Ishikawa (cell line): ENCODE measurements around the gene U2AF2.

Experiments used
- CEBPB ChIP-seq: IDR thresholded peaks from 2 replicates; pipeline ENCODE4 v1.6.1; 2012
- CREB1 ChIP-seq: IDR thresholded peaks from 2 replicates; pipeline ENCODE4 v1.6.1; 2012; ENCODE audit warnings: low read depth
- EGR1 ChIP-seq: IDR thresholded peaks from 2 replicates; pipeline ENCODE4 v1.6.1; 2012
- EP300 ChIP-seq: IDR thresholded peaks from 2 replicates; pipeline ENCODE4 v1.6.1; 2012; ENCODE audit warnings: borderline replicate concordance
- FOXM1 ChIP-seq: IDR thresholded peaks from 2 replicates; pipeline ENCODE4 v1.6.1; 2012; ENCODE audit warnings: low read depth, borderline replicate concordance
- NFIC ChIP-seq: IDR thresholded peaks from 2 replicates; pipeline ENCODE4 v1.6.1; 2012
- RAD21 ChIP-seq: IDR thresholded peaks from 2 replicates; pipeline ENCODE4 v1.6.1; 2012; ENCODE audit warnings: low read depth
- TAF1 ChIP-seq: IDR thresholded peaks from 2 replicates; pipeline ENCODE4 v1.6.1; 2012; ENCODE audit warnings: low read depth, mild to moderate bottlenecking
- TCF12 ChIP-seq: IDR thresholded peaks from 2 replicates; pipeline ENCODE4 v1.6.1; 2012; ENCODE audit warnings: low read depth
- TEAD4 ChIP-seq: IDR thresholded peaks from 2 replicates; pipeline ENCODE4 v1.6.1; 2012
- YY1 ChIP-seq: IDR thresholded peaks from 2 replicates; pipeline ENCODE4 v1.6.1; 2012; ENCODE audit warnings: low read depth
- ZBTB7A ChIP-seq: IDR thresholded peaks from 2 replicates; pipeline ENCODE4 v1.6.1; 2012; ENCODE audit warnings: low read depth
- TF ChIP-seq, protein P1 (sequence below): IDR thresholded peaks from 2 replicates; pipeline ENCODE4 v1.6.1; 2012
- TF ChIP-seq, protein P2 (sequence below): IDR thresholded peaks from 2 replicates; pipeline ENCODE4 v1.6.1; 2012
- TF ChIP-seq, protein P3 (sequence below): IDR thresholded peaks from 2 replicates; pipeline ENCODE4 v1.6.1; 2012; ENCODE audit warnings: low read depth, mild to moderate bottlenecking

The U2AF2 gene

DNA sequence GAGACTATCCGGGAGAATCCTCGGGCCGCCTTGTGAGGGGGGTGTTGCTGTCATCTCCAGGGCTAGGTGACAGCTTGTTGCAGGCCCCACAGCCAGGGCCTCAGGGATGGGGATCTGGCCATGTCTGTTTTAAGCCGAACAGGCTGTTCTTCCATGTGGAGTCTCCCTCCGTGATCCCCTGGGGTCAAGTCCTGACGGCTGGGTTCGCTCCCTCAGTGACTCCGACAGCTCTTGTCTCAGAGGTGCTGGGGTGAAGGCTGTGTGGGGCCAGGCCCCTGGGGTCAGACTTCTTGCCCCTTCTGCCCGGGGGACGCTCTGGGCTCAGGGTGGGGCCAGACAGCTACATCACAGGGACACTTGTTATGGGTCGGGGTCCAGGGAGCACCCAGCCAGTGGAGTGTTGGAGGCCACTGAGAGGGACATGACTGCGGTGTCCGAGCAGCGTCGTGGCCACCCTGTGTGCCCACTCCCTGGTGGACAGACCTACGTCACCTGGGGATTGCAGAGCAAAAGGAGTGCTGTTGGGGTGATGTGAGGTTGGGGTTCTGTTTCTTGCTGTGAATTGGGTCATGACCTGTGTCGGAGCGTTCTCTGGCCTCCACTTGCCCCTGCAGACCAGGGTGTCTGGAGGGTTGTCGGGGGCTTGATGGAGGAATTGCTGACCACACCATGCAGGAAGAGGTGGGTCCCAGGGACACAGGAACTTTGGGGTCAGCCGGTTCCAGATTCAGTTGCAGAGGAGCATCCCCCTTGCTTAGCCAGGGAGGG, 41.6 kb downstream of the U2AF2 start:
- TF ChIP-seq ZBTB7A: no peak
- no peak for TF ChIP-seq RAD21
- TF ChIP-seq EP300: no peak
- no peak for TF ChIP-seq CEBPB
- TF ChIP-seq TCF12: no peak
- TF ChIP-seq YY1: no peak
- TF ChIP-seq FOXM1: no peak
- no peak for TF ChIP-seq CREB1
- TF ChIP-seq, protein P1, sequence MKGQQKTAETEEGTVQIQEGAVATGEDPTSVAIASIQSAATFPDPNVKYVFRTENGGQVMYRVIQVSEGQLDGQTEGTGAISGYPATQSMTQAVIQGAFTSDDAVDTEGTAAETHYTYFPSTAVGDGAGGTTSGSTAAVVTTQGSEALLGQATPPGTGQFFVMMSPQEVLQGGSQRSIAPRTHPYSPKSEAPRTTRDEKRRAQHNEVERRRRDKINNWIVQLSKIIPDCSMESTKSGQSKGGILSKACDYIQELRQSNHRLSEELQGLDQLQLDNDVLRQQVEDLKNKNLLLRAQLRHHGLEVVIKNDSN: no peak
- TF ChIP-seq, protein P2, sequence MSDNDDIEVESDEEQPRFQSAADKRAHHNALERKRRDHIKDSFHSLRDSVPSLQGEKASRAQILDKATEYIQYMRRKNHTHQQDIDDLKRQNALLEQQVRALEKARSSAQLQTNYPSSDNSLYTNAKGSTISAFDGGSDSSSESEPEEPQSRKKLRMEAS: no peak
- TF ChIP-seq, protein P3, sequence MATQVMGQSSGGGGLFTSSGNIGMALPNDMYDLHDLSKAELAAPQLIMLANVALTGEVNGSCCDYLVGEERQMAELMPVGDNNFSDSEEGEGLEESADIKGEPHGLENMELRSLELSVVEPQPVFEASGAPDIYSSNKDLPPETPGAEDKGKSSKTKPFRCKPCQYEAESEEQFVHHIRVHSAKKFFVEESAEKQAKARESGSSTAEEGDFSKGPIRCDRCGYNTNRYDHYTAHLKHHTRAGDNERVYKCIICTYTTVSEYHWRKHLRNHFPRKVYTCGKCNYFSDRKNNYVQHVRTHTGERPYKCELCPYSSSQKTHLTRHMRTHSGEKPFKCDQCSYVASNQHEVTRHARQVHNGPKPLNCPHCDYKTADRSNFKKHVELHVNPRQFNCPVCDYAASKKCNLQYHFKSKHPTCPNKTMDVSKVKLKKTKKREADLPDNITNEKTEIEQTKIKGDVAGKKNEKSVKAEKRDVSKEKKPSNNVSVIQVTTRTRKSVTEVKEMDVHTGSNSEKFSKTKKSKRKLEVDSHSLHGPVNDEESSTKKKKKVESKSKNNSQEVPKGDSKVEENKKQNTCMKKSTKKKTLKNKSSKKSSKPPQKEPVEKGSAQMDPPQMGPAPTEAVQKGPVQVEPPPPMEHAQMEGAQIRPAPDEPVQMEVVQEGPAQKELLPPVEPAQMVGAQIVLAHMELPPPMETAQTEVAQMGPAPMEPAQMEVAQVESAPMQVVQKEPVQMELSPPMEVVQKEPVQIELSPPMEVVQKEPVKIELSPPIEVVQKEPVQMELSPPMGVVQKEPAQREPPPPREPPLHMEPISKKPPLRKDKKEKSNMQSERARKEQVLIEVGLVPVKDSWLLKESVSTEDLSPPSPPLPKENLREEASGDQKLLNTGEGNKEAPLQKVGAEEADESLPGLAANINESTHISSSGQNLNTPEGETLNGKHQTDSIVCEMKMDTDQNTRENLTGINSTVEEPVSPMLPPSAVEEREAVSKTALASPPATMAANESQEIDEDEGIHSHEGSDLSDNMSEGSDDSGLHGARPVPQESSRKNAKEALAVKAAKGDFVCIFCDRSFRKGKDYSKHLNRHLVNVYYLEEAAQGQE: no peak
- no peak for TF ChIP-seq NFIC
- TF ChIP-seq TEAD4: no peak
- no peak for TF ChIP-seq EGR1
- TF ChIP-seq TAF1: no peak

DNA sequence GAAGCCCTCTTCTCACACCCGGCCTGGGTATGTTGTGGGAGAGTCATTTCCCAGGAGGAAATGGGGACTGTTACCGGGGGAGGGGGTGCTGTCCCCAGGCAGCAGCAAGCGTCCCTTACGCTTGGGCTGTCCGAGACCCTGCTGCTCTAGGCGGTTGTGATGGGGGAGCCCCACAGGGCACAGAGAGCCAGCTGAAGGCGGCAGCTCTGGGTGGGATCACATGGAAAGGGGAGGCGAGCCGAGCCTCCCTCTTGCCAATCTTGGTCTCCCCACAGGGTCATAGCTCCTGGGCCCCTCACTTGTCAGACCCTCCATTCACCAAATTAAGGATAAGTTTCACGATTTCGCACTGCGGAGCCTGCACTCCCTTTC, 42.2 kb downstream of the U2AF2 start:
- TF ChIP-seq TAF1 (no peak), CREB1 (no peak), YY1 (no peak)
- TF ChIP-seq, protein P3: no peak

DNA sequence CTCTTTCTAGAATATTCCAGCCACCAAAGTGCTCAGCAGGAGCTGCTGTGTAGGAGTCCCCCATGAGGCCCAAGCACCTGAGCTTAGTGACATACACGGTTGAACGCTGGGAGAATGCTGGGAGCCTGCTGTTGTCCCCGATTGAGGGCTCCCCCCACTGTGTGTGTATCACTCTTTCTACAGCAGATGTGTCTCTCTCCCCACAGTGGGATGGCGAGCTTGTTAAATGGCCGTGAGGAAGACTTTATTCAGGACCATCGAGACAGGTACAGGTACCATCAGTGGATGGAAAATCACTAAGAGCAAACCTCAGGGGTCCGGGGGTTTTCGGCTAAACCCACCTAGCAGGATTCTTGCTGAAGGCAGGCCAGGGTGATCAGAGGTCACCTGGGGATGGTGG, 42.9 kb downstream of the U2AF2 start:
- TF ChIP-seq FOXM1: no peak
- no peak for TF ChIP-seq YY1
- no peak for TF ChIP-seq TEAD4
- TF ChIP-seq ZBTB7A: no peak

DNA sequence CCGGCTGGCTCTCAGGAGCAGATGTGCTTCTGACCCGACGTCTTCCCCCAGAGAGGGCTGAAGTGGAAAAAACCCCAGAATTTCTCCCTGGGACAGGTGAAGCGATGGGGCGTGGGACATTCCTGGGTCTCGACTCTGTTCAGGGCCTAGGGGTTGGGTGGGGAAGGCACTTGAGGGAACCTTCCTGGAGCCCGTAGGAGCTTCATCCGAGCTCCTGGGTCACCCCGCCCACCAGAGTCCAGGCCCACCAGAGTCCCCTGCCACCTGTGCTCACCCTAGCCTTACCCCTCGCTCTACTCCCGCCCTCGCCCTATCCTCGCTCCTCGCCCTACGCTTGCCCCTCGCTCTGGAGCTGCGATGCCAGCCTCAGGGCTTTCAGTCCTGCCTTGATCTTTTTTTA, 43.4 kb downstream of the U2AF2 start:
- TF ChIP-seq YY1 (no peak), TCF12 (no peak), RAD21 (no peak), CEBPB (no peak), CREB1 (no peak), EGR1 (no peak), NFIC (no peak), TAF1 (no peak)
- TF ChIP-seq, protein P2: no peak
- TF ChIP-seq, protein P1: no peak
- TF ChIP-seq, protein P3: no peak

DNA sequence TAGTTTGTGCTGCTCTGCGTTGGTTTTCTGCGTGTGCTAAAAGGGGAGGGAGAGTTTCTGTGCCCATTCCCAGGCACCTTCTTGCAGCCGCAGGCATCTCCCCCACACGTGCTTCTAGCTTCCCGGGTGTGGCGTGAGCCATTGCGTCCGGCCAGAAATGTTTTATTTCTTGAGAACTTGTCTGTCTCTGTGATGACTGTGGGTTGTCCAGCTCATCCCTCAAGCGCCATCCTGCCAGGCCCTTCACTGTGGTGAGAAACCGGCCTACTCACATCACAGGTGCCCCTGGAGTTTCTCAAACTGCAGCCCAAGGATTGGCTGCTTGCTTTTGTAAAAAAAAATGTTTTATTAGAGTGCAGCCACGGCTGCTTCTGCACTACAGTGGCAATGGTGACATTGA, 44.4 kb downstream of the U2AF2 start:
- no peak for TF ChIP-seq YY1
